ENCODE measurements around the gene CFH.

Gene CFH

GRCh38 chr1:196723325-196724185 is 71.7 kb downstream of the CFH start:
- no peaks in the 10 kb centered on the region for H4K20me1 ChIP-seq (ENCODE audit: low read depth, low read length)

GRCh38 chr1:196732526-196732925 is 80.7 kb downstream of the CFH start:
- TF ChIP-seq CTCF (IDR thresholded peaks at IDR 0.05; ENCODE audit: insufficient read depth, low read length, poor library complexity, severe bottlenecking): no peak
- TF ChIP-seq EZH2phosphoT487 (conservative IDR thresholded peaks at IDR 0.05; ENCODE audit: low read length): no peak
- no peaks in the 10 kb centered on the region for H3K9me2 ChIP-seq (replicated peaks; ENCODE audit: insufficient read depth, low read length)
- no peaks in the 10 kb centered on the region for H3K36me3 ChIP-seq (ENCODE audit: low read length)
- no peak overlapping the region for H3K27ac ChIP-seq (ENCODE audit: low read depth, low read length)
- no peak overlapping the region for H3K4me3 ChIP-seq (ENCODE audit: insufficient read depth, low read length, poor library complexity, severe bottlenecking)
- H3F3A ChIP-seq (ENCODE audit: insufficient read depth): no peaks in the 10 kb centered on the region
- H3K4me2 ChIP-seq (ENCODE audit: low read depth, low read length, poor library complexity, severe bottlenecking): no peak overlapping the region
- no peaks in the 10 kb centered on the region for H3K79me2 ChIP-seq (ENCODE audit: insufficient read depth, low read length)
- no peaks in the 10 kb centered on the region for H4K20me1 ChIP-seq (ENCODE audit: low read depth, low read length)
- H3K9ac ChIP-seq (ENCODE audit: low read length): no peak overlapping the region
- no peak overlapping the region for H2AFZ ChIP-seq (ENCODE audit: low read depth, low read length, severe bottlenecking)
- H3K27me3 ChIP-seq (ENCODE audit: low read length): no peaks in the 10 kb centered on the region
- no peaks in the 10 kb centered on the region for H3K9me3 ChIP-seq (ENCODE audit: insufficient read depth, low read length)

More at GRCh38 chr1:196723325-196724185, 71.7 kb downstream of the CFH start:
- H3K36me3 ChIP-seq (ENCODE audit: low read length): no peaks in the 10 kb centered on the region
- H3K4me3 ChIP-seq (ENCODE audit: insufficient read depth, low read length, poor library complexity, severe bottlenecking): no peak overlapping the region
- H3K9me2 ChIP-seq (replicated peaks; ENCODE audit: insufficient read depth, low read length): no peaks in the 10 kb centered on the region
- no peak overlapping the region for H3K4me2 ChIP-seq (ENCODE audit: low read depth, low read length, poor library complexity, severe bottlenecking)
- no peaks in the 10 kb centered on the region for H3K79me2 ChIP-seq (ENCODE audit: insufficient read depth, low read length)
- no peak overlapping the region for H3K27ac ChIP-seq (ENCODE audit: low read depth, low read length)
- no peaks in the 10 kb centered on the region for H3K27me3 ChIP-seq (ENCODE audit: low read length)
- no peaks in the 10 kb centered on the region for H3K9me3 ChIP-seq (ENCODE audit: insufficient read depth, low read length)
- no peak overlapping the region for H3K9ac ChIP-seq (ENCODE audit: low read length)
- no peak overlapping the region for H2AFZ ChIP-seq (ENCODE audit: low read depth, low read length, severe bottlenecking)
- TF ChIP-seq EZH2phosphoT487 (conservative IDR thresholded peaks at IDR 0.05; ENCODE audit: low read length): no peak
- peak; percentile 61 for TF ChIP-seq CTCF (IDR thresholded peaks at IDR 0.05; ENCODE audit: insufficient read depth, low read length, poor library complexity, severe bottlenecking)
- no peaks in the 10 kb centered on the region for H3F3A ChIP-seq (ENCODE audit: insufficient read depth)

- Histone ChIP-seq H3K9ac (ENCODE audit: low read length) (no peak overlapping the region), H3K79me2 (ENCODE audit: insufficient read depth, low read length) (no peaks in the 10 kb centered on the region), H3K9me2 (replicated peaks; ENCODE audit: insufficient read depth, low read length) (no peaks in the 10 kb centered on the region), H3K9me3 (ENCODE audit: insufficient read depth, low read length) (peaks cover 4% of the 10 kb centered on the region; the same call in 1 of the 2 replicates), H3K27ac (ENCODE audit: low read depth, low read length) (no peak overlapping the region), H3K4me2 (ENCODE audit: low read depth, low read length, poor library complexity, severe bottlenecking) (no peak overlapping the region), H4K20me1 (ENCODE audit: low read depth, low read length) (no peaks in the 10 kb centered on the region), H3F3A (ENCODE audit: insufficient read depth) (no peaks in the 10 kb centered on the region), H3K27me3 (ENCODE audit: low read length) (no peaks in the 10 kb centered on the region), H2AFZ (ENCODE audit: low read depth, low read length, severe bottlenecking) (peak overlapping the region; percentile 60), H3K36me3 (ENCODE audit: low read length) (no peaks in the 10 kb centered on the region), H3K4me3 (ENCODE audit: insufficient read depth, low read length, poor library complexity, severe bottlenecking) (no peak overlapping the region)
- no peak for TF ChIP-seq CTCF (IDR thresholded peaks at IDR 0.05; ENCODE audit: insufficient read depth, low read length, poor library complexity, severe bottlenecking)
- no peak for TF ChIP-seq EZH2phosphoT487 (conservative IDR thresholded peaks at IDR 0.05; ENCODE audit: low read length)
Observed at GRCh38 chr1:196733091-196733970, 81.5 kb downstream of the CFH start.
